HL-60/S4 treated with retinoic acid at 250 ng/mL for 4 days and 3 days (cell line): Measurements from ENCODE around the gene APRT.

ENCODE experiments used
- in situ Hi-C: fragments of 300-500 bp; cut with MboI; formaldehyde crosslinking; loops from 2 replicates; pipeline ENCODE4 v1.7.0; 2022; ENCODE audit warnings: low sequenced_read_pairs

The APRT gene

DNA sequence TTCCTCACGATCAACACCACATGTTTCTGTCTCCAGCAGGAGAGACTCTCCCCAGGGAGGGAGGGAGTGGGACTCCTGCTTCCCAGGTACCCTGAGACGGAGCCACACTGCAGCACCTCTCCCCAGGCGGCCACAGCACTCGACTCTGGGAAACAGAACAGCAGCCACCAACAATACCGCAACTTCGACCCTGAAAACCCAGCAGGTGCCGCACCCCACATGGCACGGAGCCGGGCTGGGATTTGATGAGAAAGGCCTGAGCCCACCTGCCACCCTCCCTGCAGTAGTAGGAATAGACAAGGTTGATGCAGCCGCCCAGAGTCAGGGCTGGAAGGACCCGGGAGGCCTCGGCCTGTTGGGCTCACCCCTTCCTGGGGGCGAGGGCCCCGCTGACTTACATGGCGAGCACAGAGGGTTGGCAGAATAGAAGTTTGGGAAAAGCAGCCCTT lies 30.6 kb upstream of the APRT start:
- in situ Hi-C loops: no loop called here

DNA sequence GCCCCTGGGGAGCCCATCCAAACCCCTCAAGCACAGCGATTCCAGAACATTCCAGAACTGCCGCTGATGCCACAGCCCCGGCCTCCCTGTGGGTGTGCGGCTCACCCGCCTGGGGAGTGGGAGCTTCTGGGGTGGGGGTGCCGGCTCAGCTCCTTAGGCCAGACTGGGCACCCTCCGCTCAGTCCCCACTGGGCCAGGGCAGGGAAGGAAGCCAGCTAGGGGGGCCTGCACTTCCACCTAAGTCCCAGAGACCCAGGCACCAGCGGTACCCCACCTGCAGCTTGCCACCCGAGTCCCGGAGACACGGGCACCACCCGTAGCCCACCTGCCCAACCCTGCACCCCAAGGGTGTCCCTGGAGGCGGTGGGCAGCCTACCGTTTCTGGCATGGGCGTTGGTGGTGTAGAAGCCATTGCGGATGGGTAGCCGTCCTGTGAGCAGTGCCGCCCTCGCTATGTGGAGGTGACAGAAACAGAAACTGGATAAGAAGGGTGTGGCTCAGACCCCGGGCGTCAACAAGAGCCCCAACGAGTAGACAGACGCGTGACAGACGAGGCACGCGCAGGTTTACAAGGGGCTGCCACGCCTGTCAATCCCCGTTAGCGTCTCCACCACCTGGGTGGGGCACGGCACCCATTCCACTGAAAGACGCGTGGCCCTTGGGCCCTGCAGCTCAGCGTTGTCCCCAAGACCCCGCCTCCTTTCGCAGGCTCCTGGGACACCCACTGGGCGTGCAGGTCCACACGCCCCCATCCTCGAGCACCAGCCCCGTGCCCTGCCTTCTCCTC lies 30.0 kb upstream of the APRT start:
- in situ Hi-C loops: no loop called here

DNA sequence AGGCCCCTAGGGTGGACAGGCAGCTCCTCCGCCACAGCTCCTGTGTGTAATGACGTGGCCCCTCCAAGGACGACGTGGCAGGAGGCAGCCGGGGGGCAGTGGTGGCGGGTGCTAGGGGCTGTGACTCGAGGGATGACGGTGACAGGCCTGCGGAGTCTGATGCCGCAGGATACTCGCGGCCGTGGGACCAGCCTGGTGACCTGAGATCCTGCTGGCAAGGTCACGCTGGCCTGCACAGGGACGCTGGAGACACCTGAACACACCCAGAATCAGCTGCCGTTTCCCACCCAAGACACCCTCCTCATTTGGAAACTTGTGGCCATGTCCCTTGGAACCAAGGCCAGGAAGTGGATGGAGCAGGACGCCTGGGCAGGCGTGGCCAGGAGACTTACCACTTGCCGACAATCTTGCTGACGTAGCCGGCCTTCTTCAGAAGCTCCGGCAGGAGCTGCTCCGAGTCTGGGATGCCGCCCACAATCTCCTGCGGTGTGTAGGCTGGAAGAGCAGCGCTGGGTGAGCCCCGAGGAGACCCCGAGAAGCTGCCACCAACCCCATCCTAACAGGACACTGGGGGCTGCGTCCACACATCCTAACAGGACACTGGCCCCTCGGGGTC lies 29.0 kb upstream of the APRT start:
- in situ Hi-C loops: no loop called here

DNA sequence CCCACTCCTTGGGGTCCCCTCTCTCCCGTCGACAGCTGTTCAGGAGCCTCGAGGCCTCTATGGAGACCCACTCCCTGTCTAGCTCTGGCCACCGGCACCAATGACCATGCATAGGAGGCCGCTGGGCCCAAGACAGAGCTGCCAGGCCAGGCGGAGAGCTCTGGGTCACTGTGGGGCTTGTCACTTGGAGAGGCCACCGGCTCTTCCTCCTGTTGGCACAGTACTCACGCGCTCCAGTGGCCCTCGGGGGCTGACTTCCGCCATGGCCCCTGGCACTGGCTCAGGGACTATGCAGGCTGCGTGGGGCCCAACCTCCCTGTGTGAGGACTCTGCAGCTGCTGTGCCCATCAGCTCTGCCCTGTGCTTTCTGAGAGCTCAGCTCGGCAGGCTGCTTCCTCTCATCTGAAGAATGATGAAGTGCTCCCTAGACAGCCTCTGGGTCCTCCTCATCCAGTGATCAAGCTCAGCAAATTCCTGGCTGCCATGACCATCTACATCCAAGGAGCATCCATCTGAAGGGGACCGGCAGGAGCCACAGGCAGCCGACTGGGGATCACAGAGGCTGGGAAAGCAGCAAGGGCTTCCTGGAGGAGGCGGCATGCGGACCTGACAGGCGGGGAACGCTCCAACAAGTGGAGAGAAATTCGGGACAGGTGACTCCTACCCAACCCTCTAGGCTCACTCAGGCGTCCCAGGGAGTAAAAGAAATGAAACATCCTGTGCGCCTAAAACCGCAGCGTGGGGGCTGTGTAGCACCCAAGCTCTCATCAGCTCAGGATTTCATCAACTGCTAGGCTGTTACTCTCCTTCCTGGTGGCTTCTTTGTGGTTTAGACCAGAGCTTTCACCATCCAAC lies 28.2 kb upstream of the APRT start:
- in situ Hi-C loops: no loop called here

DNA sequence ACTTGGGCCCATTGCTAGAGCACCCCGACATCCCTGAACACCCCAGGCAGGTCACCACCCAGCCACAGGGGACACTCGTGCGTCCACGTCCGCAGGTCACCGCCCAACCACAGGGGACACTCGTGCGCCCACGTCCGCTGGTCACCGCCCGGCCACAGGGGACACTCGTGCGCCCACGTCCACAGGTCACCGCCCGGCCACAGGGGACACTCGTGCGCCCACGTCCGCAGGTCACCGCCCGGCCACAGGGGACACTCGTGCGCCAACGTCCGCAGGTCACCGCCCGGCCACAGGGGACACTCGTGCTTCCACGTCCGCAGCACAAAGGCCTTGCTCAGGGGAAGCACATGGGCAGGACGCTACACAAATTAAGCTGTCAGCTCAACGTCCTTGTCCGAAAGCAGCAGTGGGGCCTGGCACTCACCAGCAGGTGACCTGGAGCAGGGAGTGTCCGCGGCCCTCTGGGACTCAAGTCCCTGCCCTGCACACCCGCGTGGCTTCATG lies 27.4 kb upstream of the APRT start:
- in situ Hi-C loops: no loop called here

DNA sequence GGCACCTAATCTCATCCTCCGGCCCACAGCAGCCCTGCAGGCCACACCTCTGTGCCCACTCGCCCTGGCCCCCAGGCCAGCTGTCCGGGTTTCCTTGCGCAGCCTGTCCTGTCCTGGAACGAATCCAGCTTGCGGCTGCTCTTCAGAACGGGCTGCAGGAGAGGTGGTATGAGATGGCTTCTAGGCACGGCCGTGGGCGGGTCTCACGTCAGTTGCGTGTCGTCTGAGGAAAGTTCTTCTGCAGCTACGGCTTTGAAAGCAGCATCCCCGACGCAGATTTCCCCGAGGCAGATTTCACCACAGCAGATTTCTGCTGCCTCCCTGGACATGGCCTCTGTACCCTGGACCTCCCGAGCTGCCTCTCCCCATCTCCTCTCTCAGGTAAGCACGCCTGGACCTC lies 26.8 kb upstream of the APRT start:
- in situ Hi-C loops: no loop called here

DNA sequence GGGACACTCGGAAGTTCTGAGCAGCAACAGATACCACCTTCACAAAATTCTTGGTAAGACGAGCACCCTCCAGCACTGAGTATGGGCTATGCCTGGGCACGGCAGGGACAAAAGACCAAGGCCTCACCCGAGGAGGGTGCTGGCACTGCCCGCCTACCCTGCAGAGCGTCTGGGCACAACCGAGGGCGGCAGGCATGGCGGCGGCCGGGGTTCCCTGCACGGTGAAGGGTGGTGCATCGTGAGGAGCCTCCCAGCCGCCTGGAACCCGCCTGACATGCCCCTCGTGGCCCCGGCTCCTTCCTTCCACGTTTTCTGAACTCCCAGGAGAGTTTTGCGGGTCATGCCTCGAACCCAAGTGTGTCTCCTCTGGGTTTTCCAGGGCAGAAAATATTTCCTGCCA lies 26.1 kb upstream of the APRT start:
- in situ Hi-C loops: no loop called here

DNA sequence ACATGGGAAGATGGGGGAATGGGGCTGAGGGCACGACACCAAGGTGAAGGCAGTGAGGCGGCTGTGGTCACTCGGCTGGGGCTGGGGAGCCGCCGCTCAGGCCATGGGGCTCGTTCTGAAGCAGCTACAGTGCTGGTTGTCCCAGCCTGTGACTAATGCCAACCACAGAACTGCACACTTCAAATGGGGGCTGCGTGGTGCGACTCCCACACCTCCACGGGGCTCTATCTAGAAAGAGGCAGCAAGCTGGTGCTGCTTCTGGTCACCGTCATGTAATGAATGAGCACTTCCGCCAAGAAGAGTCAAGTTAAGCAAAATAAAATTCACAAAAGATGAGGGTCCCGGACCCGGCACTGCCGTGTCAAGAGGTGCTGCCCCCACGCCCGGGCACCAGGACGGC lies 25.1 kb upstream of the APRT start:
- in situ Hi-C loops: no loop called here

DNA sequence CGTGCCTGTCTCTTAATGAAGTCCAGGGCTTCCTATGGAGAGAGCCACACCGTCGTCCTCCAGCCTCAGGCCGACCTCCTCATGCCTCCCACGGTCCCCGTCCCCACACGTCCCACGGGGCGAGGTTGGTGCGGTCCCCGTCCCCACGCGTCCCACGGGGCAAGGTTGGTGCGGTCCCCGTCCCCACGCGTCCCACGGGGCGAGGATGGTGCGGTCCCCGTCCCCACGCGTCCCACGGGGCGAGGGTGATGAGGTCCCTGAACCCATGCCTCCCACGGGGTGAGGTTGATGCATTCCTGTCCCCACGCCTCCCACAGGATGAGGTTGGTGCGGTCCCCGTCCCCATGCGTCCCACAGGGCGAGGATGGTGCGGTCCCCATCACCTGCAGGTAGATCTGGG lies 24.1 kb upstream of the APRT start:
- in situ Hi-C loops: no loop called here

DNA sequence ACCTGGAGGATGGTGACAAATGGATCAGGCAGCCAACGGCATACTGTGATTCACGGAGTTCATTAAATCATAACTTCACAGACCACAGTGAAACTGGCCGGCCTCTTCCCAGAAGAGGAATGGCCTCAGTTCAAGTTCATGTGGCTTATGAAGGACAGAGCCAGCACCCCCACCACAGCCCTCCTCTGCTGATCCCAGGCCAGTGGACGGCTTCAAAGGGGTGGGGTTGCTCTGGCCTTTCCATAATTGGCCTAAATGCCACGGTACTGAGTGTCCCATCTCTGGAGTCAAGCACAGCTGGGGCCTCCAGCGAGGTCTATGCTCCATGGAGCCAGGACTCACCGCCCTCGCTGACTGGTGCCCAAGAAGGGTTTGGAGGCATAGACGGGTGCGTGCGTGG lies 23.7 kb upstream of the APRT start:
- in situ Hi-C loops: no loop called here

DNA sequence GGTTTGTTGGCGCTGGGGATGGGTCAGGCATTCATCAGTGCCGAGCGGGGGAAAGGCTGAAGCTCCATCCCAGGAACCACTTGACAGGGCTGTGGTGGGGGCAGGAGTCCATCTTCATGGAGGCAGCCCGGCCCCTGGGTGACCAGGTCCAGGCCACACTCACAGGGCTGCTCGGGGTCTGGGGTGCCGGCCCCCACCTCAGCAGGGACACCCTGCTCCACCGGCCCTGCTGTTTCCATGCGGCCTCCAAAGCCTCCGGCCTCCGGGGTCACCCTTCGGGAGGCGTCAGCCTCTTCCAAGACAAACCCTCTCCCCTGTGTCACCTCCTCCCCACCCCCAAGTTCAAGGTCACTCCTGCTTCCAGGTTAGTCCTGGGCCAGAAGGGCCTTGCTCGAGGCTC lies 22.9 kb upstream of the APRT start:
- in situ Hi-C loops: no loop called here

DNA sequence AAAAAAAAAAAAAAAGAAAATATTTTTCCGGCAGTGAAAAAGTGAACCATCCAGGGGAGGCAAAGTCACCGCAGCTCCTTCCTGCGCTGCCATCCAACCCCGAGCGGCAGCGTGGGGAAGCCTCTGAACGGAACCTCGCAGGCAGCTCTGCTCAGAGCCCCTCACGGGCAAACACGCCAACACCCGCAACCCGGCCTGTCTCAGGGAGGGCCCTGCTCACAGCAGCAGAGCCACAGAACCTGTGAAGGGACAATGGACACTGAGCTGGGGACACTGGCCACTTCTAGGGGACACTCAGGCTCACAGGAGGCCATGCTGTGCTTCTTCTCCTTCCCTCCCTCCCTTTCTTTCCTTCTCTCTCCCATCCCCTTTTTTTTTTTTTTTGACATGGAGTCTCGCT lies 21.4 kb upstream of the APRT start:
- in situ Hi-C loops: no loop called here

DNA sequence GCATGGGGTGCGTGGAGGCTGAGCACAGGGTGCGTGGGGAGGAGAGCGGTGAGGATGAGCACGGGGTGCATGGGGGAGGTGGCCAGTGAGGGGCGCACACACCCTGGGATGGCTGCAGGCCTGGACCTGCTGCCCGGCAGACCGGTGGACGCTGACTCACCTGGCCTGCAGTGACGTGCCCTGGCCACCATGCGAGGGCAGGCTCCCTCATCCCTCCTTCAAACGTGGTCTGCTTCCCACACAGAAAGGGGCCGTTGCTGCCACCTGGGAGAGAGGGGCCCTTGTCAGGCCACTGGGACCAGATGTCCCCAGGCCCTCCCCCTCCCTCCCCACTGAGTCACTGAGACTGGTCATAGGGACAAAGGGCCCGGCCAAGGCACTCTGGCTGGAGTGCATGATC lies 20.1 kb upstream of the APRT start:
- in situ Hi-C loops: no loop called here

DNA sequence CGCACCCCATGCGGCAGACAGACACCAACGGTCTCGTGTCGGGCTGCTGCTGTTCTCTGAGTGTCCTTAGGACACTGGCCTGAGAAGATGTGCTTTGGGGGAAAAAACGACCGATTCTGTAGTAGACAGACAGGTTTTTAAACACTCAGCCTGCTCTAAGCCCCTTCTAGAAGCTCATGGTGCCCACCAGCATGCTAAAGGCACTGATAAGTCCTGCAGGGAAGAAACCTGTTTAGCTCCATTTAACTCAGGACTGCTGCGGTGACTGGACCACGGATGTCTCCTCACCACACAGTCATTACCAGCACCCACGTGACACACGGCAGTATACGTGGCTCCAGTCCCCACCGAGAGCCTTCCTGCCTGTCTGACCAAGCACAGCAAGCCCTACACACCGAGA lies 19.1 kb upstream of the APRT start:
- in situ Hi-C loops: no loop called here

DNA sequence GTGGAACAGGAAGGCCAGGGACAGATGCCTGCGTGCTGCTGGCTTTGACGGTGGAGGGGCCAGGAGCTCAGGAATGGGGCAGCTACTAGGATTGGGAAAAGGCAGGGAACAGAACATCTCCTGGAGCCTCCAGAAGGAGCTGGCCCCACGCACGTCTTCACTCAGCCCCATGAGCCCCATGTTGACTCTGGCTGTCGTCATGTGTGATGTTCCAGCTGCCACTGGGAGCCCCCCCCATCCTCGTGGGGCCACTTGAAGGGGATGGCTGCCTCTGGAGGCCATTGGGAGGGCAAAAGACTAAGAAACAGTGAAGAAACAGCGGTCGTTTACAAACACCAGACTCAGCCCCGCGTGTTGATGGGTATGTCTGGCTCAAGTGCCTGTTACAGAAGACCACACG lies 18.5 kb upstream of the APRT start:
- in situ Hi-C loops: no loop called here

DNA sequence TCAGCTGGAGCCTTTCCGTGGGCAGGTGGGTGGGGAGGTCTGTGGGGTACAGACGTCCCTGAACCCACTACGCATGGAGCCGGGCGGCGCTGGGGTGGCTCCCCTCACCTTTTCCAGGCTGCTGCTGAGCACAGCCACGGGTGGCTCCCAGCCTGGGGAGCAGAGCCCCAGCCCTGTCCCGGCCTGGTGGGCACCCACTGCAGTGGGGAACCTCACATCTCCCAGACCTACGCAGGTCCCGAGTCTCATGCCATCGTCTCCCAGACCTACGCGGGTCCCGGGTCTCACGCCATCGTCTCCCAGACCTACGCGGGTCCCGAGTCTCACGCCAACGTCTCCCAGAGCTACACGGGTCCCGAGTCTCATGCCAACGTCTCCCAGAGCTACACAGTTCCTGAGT lies 17.0 kb upstream of the APRT start:
- in situ Hi-C loops: no loop called here

DNA sequence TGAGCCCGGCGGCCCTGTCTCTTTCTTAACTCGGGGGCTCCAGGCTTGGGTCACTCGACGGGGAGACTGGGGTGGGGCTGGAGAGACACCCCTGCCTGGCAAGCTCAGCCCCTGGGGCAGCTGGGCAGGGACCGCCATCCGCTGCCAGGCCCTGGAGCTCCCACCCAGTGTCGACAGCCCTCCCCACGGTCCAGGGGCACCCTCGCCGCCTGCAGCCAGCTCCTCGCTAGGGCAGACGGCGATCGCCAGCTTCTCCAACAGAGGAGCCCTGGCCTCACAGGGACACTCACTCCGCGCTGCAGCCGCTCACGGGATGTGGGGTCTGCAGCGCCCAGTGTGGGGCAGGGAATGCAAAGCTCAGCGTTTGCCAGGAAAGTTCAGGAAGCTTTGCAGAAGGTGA lies 16.0 kb upstream of the APRT start:
- in situ Hi-C loops: no loop called here

DNA sequence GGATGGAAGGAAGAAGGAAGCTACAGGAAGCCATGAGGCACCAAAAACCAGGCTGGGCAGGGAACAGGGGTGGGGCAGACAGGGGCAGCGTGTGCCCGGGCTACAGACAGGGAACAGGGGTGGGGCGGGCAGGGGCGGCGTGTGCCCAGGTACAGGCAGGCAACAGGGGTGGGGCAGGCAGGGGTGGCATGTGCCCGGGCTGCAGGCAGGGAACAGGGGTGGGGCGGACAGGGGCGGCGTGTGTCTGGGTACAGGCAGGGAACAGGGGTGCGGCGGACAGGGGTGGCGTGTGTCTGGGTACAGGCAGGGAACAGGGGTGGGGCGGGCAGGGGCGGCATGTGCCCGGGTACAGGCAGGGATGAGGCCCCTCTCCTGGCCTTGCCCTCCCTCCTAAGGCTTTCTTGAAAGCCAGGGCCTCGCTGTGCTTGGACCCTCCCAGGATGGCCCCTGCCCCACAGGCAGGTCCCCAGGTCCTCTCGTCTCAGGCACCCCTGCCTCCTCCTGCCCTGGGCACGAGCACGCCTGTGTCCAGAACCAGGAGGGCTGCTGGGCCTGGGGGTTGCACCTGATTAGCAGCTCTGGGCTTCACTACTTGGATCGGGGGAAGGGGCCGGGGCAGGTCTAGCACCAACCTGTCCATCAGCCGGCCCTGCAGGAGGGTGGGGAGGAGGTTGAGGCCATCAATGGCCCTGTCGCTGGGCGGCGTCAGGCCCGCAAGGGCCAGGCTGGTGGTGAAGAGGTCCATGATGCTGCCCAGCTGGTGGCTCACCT lies 14.5 kb upstream of the APRT start:
- in situ Hi-C loops: no loop called here

DNA sequence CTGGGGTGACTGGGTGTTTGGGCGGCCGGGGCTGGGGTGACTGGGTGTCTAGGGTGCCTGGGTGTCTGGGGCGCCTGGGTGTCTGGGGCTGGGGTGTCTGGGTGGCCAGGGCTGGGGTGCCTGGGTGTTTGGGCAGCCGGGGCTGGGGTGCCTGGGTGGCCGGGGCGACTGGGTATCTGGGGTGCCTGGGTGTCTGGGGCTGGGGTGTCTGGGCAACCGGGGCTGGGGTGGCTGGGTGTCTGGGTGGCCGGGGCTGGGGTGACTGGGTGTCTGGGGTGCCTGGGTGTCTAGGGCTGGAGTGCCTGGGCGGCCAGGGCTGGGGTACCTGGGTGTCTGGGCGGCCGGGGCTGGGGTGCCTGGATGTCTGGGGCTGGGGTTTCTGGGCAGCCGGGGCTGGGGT lies 13.4 kb upstream of the APRT start:
- in situ Hi-C loops: no loop called here

DNA sequence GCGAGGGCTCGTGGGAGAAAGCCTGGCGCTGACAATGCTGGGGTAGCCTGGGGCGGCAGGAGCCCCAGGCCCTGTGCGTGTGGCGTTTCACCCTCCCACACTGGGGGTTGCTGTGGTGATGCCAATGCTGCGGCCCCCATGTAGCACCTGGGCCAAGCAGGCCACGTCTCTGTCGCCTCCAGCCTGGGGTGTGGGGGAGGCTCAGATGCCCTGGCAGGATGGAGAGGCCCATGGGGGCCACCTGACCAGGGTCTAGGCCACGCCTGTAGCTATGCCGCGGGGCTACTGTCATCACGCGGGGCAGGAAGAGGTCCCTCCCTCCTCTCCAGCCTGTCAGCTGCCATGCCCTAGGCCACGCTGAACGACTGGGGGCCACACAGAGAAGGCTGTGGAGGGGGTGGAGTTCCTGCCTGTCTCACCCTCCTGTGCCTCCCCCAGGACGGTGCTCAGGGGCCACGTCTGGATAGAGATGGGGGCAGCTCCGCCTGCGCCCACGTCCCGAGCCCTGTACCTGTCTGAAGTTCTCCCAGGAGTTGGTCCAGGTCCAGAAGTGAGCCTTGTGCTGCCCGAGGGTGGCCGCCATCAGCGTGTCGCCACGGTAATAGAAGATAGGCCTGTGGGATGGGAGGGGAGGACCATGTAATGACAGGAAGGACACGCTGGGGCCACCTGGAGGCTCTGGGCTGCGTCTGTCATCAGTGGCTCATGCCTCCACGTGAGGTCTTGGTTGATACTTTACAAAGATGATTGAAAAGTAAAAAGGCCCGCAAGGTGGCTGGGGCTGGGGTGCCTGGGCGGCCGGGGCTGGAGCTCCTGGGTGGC lies 12.7 kb upstream of the APRT start:
- in situ Hi-C loops: no loop called here
